ENCODE results near the gene LOXL1.

Gene LOXL1

GRCh38 chr15:73950831-73951561 lies 24.7 kb downstream of the LOXL1 start:
- TF ChIP-seq CTCF (IDR thresholded peaks at IDR 0.05): peak; percentile 23

GRCh38 chr15:73951601-73952000 lies 25.3 kb downstream of the LOXL1 start:
- TF ChIP-seq CTCF (IDR thresholded peaks at IDR 0.05): no peak

GRCh38 chr15:73952171-73952912 lies 26.1 kb downstream of the LOXL1 start:
- no peak for TF ChIP-seq CTCF (IDR thresholded peaks at IDR 0.05)

- no peak for TF ChIP-seq CTCF (IDR thresholded peaks at IDR 0.05)
Measured at GRCh38 chr15:73952913-73953750, 26.9 kb downstream of the LOXL1 start.

GRCh38 chr15:73954188-73955145 lies 28.2 kb downstream of the LOXL1 start:
- TF ChIP-seq CTCF (IDR thresholded peaks at IDR 0.05): no peak

GRCh38 chr15:73955326-73955725 lies 29.1 kb downstream of the LOXL1 start:
- TF ChIP-seq CTCF (IDR thresholded peaks at IDR 0.05): no peak
